ENCODE results near the gene LKAAEAR1.
A peak's percentile ranks its signal among the peaks of the same experiment; 100 is the strongest.

LKAAEAR1 gene

GRCh38 chr20:64048402-64049044, 35.7 kb downstream of the LKAAEAR1 start:
- no peak for DNase-seq

- DNase-seq: no peak
Measured at GRCh38 chr20:64047968-64048401, 36.2 kb downstream of the LKAAEAR1 start.

DNA sequence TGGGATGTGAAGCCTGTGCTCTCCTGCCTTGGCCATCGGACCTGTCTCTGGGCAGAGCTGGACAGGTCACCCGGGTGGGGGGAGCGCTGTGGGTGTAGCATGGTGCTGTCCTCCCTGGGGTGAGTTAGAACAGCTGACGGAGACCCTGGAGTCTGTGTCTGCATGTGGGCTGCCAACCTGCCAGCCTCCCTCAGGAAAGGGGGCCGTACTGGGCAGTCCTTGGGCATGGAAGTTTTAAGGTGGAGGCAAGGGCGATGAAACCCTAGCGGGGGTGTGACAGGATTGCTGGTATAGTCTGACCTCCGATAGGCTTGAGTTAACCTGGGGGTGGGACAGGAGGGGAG, 37.2 kb downstream of the LKAAEAR1 start:
- DNase-seq: no peak

- DNase-seq: no peak
Measured at GRCh38 chr20:64045346-64046011, 38.7 kb downstream of the LKAAEAR1 start.

DNA sequence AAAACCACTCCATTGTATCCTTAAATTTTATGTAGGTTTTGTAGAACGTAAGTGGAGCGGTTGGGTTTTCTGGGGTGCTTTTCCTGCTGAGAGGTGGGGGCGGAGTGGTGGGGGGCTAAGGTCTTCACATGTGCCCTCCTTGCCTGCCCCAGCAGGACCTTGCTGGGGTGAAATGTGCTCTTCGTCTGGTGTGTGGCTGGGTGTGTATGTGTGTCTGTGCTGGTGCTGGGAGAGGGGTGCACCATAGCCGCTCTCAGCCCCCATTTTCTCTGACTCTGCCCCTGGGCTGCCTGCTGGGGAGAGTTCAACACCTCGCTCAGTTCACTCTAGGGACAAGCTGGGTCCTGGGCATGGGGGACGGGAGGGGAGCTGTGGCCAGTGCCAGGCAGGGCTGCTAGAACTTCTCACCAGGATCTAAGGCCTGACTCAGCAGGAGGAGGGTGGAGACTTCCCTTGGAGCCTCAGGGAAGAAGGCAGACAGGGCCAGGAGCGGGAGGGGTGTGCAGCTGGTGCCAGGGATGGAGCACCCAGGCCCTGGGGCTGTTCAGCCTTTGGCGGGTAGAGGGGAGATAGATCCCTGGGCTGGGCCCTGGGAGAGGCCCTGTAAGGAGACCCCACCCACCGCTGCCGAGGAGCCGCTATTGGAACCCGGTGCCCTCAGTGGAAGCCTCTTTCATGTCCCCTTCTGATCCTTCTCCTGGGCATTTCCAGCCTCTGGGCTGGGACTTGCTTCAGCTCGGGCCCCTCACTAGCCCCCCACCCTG, 39.5 kb downstream of the LKAAEAR1 start:
- no peak for DNase-seq

DNA sequence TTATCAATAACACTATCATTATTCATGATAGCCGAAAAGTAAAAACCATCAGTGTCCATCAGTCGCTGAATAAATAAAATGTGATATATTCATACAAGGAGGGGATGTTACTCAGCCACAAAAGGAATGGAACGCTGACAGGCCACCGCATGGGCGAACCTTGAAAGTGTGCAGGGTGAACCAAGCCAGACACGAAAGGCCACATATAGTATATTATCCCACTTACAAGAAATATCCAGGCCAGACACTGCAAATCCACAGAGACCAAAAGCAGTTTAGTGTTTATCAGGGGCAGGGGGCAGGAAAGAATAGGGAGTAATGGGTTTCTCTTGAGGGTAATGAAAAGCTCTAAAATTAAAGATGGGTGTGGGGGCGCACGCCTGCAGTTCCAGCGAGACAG, 40.4 kb downstream of the LKAAEAR1 start:
- DNase-seq: no peak

- no peak for DNase-seq
Measured at GRCh38 chr20:64042054-64042781, 42.0 kb downstream of the LKAAEAR1 start.

DNA sequence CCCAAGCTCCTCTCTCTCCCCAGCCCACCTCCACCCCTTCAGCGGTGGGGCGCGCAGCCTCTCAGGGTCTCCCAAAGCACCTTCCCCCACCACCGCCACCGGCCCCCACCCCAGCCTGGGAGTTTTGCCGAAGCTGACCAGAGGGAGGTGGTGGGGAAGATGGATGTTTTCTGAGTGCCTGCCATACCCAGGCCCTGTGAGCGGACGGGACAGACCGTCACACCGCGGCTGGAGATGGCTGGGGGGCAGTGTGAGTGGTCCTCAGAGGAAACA, 42.5 kb downstream of the LKAAEAR1 start:
- DNase-seq: no peak

DNA sequence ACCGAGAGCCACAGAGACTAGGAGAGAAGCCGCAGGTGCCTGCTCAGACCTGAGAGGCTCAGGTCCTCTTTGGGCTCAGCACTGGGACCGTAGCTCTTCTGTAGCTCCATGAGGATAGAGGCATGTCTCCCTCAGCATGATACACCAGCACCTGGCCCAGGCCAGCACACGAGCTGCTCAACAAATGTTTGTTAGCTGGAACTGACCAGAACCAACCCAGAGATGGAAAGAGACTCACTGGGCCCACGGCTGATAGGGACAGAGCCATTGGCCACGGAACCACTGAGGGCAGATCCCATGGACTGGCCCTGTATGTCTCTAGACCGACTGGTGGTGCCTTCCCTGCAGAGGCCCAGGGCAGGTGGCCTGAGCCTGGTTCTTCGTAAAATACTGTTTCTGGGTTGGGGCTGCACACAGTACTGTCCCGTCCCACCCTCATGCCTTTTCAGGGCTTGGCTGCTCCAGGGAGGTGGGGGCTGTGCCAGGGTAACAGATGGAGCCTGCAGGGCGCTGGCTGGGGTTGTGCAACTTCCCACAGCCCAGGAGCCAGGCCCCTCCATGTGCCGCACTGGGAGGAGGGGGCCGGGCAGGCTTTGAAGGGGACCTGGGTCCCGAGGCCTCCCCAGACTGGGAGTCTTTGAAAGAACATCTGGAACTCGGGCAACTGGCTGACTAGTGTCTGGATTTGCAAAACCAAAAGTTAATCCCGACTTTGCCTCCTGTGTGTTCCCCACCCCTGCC, 43.0 kb downstream of the LKAAEAR1 start:
- no peak for DNase-seq

GRCh38 chr20:64040231-64041039, 43.8 kb downstream of the LKAAEAR1 start:
- DNase-seq: no peak

- DNase-seq: no peak
Measured at GRCh38 chr20:64039293-64040160, 44.7 kb downstream of the LKAAEAR1 start.

GRCh38 chr20:64038565-64039292, 45.5 kb downstream of the LKAAEAR1 start:
- peak; percentile 67 for DNase-seq

- DNase-seq: no peak
Measured at GRCh38 chr20:64038224-64038564, 46.0 kb downstream of the LKAAEAR1 start.

DNA sequence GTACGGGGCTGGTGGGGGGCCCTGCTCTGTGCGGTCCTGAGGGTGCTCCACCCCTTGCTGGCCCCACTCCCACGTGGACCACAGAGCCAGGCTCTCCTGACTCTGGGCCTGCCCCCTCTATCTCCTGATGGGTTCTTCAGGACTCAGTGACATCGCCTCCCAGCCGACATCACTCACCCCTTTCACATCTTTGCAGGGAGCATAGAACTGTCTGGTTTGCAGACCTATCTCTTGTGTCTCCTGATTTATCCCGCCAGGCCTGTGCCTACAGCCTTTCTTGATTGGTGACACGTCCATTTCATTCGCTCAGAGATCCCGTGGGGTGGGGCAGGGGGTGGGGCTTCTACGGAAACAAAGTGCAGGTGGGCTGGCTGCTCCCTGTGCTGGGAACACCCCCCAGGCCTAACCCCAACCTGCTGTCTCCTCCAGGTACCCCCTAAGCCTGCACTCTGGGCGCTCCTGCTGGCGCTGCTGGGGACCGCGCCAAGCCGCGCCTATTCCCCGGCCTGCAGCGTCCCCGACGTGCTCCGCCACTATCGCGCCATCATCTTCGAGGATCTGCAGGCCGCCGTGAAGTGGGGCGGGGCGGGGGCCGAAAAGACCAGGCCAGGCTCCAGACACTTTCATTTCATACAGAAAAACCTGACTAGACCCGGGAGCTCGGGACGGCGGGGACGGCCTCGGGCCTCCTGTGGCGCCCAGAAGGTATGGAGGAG, 46.5 kb downstream of the LKAAEAR1 start:
- DNase-seq: peak; percentile 50

DNA sequence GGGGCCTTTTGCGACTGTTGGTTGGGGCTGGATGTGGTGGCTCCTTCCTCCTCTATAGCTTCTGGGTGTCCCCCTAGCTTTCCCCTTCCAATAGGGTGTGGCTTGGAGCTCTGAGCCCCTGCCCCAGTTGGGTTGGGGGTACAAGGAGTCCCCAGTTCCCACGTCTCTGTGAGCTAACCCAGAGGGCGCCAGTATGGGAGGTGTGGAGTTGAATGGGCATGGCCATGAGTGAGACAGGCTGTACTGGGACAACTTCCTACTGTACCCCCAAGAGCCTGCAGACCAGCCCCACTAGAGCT, 47.0 kb downstream of the LKAAEAR1 start:
- no peak for DNase-seq

- DNase-seq: no peak
Measured at GRCh38 chr20:64036346-64037198, 47.6 kb downstream of the LKAAEAR1 start.

DNA sequence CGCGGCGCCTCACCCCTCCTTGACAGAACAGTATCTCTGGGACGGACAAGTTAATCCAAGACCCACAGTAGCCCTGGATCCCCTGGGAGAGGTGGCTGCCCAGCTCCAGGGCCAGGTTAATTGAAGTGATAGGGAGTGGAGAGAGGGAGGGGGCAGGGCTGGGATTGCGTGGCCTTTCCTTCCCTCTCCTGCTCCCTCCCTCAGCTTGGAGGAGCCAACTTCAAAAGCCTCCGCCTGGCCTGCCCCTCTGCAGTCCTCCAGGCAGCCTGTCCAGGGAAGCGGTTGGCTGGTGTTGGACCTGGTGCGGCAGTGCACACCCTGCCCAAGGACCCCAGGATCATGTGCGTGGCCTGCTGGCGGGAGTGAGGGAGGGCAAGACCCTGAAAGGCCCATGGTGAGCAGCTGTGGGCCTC, 48.3 kb downstream of the LKAAEAR1 start, which contains the start of gene C20orf204:
Gene C20orf204 (plus strand): TSS at position 250 of the 413 bp plus-strand sequence. CDS start 142 bp downstream, at position 392.
- DNase-seq: no peak

- no peak for DNase-seq
Measured at GRCh38 chr20:64035066-64035932, 48.9 kb downstream of the LKAAEAR1 start.
